NCI-H510A (cell line): ENCODE results near the gene BPHL.
"Not testable (repeated sequence)": the region's sequence is repeated elsewhere in the genome, so short reads cannot be mapped to it uniquely, and the experiment has no call there.

Experiments used
- DNase-seq: peaks from one replicate; lab custom pipeline; 2025; lab: John Stamatoyannopoulos, UW

Gene BPHL

DNA sequence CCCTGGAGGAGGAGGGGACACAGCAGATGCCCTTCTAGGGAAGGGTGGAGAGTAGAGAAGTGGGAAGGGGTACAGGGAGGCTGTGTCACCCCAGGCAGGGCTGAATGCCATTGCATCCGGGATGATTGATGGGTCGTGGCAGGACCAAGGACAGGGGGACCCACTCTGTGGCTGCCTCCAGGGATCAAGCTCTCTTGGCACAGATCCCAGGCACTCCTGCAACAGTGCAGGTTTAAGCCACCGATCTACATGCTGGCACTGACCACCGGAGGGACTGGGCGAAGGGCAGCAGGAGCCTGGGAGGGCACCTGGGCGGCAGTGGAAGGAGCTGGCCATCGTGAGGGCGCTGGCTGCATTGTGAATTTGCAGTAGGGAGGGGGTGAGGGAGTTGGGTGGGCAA lies 61.4 kb downstream of the BPHL start:
- not testable (repeated sequence) for DNase-seq

DNA sequence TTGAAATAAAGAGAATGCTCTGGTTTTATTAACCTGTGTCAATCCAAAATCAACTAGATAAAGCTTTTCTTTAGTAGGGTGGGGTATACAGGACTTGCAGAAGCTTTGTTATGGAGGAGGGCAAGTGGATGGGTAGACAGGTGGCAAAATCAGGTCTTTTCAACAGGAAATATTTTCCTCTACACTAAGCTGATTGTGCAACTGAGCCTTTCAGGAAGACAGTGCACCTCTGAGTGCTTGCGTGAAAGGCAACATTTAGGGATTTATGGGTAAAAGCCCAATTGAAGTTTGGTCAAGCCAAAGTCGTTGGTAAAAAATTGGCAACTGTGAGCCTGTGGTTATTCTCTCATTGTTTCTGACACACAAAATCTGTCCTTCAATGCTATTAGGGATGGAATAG lies 62.6 kb downstream of the BPHL start:
- no peak for DNase-seq

DNA sequence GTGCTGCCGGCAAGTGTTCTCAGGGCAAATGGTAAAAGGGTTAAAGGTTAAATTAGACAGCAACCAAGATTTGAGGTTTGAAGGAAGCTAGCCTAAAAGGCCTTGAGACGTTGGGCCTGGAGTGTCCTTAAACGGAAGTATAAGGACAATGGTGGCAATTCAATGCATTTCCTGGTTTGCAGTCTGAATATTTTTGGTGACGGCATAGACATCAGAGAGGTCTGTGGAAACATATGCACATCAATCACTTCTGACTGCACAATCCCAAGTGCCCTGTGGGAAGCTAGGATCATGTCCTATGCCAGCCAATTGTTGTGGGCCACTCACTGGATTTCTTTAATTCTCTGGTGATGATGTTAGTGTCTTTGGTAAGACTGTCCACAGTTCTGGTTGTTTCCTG lies 64.6 kb downstream of the BPHL start:
- no peak for DNase-seq

DNA sequence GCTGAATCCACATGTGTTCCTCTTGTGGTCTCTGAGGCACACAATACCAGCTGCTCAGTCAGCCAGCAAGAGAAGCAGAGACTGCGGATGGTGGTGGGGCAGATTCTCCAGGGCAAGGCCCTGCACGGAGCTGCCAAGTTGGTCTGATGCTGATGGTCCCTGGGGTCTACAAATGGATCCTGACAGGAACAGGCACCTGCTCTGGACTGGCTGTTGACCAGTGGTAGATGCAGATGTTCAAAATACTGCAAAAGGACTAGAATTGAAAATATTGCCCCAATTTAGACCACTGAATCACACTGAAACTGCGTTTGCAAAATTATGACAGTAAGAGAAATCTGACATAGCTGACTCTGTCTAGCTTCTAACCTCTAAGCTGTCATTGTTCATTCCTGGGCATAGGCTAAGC lies 68.5 kb downstream of the BPHL start:
- no peak for DNase-seq

DNA sequence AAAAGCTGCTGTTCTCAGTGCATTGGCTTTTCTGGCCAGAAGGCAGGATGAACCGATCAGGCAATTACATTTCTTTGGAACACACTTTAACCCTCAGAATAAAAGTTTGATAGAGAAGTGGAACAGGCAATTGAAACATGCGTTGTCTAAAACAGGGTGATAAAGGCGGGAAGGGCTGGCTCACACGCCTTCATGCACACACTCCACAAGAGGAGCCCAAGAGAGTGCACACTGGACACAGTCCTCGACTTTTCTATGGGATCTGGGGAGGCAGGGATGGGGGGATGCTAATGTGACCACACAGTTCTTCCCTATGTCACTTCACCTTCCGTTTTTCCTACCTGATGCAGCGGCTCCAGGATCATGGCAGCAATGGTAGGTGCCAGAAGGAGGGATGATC lies 69.8 kb downstream of the BPHL start:
- DNase-seq = no peak

DNA sequence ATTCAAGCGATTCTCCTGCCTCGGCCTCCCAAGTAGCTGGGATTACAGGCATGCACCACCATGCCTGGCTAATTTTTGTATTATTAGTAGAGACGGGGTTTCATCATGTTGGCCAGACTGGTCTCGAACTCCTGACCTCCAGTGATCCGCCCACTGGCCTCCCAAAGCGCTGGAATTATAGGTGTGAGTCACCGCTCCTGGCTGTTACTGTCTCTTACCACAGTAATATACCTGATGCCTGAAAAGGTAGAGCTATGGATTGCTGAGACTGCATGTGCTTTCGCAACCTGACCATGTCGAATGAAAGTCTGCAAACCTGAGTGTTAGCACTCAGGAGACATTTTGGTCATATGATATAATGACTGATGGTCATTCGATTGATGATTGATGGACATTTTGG lies 70.7 kb downstream of the BPHL start:
- not testable (repeated sequence) for DNase-seq

DNA sequence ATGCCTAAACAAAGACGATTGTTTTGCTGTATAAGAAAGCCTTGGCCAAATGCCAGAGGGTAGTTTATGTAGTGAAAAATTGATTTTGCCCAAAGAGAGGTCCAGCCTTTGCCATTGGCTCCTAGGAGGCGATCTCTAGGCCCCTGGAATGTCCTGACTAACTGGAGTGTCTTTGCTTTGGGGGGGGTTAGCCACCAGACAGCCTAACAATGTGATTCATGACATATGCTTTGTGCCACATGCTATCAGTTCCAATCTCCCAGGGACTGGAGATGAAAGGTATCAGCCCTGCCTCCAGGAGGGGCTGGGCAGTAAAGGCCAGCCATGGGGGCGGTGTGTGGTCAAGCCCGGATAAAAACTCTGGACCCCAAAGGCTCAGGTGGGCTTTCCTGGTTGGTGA lies 71.5 kb downstream of the BPHL start:
- DNase-seq = no peak

DNA sequence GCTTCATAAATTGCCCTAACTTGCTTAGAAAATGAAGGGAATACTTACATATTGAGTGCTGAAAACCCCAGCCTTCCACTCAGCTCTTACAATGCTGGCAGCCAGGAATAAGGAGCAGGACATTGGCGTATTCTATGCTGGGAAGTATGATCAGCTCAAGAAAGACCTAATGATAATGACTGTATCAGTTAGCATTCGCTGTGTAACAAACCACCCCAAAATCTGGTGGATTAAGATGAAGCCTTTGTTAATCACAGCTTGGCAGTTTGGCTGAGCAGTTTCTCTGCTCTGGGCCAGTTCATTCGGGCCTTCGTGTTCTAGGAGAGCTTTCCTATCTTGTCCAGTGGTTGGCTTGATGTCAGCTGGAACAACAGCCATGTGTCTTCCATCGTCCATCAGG lies 72.3 kb downstream of the BPHL start:
- no peak for DNase-seq

DNA sequence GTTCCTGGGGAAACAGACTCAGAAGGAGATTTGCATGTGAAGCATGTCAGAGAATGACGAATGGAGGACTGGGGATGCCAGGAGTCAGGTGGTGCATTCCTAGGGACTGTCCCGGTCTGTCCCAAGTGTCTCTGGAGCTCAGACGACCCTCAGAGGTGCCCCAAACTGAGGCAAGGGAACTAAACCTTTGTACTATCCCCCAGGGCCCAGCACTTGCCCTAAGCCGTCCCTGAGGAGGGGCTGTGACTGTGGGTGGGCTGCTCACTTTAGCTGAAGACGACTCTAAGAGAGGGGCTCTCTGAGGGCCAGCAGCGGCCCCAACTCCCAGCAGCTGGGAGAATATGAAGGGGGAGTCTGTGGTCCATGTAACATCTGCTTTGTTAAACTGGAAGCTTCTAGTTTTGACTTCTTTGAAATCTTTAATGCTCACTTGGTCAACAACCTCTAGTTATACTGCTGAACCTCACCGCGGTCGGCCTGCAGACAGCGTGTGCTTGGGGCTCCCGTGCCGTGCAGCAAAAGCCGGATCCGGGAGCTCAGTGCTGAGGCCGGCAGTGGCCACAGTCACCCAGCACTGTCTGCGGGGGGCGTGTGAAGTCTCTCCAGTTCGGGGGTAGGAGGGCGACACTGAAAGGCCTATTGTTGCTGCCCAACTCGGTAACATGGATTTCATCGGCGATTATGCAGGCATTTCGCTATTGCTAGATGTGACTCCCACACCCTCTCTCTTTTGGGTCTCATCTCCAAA lies 74.8 kb downstream of the BPHL start:
- no peak for DNase-seq

DNA sequence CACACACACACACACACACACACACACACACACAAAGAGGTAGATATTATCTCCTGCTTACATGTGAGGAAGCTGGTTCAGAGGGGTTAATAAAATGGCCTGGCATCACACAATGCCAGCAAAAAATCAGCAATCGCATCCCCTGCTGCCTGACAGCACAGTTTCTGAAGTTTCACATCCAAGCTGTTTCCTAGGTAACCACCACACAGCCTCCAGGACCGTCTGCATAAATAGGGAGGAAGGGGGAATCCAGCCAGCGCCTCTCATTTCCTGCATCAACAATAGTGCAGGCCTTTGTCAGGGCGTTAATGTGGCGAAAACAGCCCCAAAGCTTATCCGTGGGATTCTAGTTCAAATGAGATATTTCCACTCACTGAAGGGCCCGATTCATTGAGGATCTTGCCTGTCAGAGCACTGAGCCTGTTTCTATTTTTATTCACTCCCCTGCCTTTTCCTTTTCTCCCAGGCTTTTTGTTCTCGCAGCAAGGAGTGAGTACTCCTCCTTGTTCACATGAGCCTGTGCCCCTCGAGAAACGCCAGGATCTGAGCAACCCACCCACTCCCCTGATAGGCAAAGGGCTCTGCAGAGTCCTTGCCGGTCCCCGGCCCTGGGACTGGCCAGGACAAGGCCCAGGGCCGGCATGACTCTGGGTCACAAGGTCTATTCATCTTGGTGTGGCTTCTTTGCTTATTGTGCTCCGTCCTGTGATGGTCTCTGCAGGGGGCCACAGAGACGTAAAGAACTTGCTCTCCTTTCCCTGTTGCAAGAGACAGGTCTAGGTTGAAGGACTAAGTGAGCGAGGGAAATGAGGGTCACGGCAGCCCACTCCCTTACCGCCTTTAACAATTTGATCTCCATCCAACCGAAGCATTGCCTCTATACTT lies 76.3 kb downstream of the BPHL start:
- no peak for DNase-seq

DNA sequence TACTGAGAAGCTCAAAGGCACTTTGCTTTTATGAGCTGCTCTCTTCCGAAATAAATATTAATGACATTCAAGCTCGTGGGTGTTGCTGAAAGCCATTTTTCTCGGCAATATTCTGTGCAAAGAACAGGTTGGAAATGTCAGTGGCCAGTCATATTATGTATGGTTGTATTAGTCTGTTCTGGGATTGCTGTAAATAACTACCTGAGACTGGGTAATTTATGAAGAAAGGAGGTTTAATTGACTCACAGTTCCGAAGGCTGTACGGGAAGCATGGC lies 76.8 kb downstream of the BPHL start:
- no peak for DNase-seq

DNA sequence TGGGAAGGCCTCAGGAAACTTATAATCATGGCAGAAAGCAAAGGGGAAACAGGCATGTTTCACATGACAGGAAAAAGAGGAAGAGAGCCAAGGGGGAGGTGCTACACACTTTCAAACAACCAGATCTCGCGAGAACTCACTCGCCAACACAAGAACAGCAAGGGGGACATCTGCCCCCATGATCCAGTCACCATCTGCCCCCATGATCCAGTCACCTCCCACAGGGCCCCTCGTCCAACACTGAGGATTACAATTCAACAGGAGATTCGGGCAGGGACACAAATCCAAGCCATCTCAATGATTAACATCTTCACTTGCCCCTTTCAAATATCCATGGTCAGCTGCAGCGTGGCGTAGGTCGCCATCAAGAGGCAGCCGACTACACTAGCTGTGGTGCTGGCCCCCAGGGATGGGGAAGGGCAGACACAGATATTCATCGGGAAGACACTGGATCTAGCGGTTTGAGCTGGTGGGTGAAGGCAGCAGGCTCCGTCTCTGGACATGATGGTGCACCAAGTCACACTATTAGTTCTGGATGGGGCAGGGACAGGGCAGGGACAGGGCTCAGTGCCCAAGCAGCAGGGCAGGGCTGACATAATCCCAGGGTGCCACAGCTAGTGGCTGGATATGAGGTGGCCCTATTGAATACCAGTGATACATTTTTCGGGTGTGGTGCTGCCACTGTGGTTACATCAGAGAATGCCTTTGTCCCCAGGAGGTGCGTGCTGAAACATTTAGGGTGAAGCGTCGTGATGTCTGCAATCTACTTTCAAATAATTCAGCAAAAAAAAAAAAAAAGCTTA lies 77.4 kb downstream of the BPHL start:
- DNase-seq = no peak

DNA sequence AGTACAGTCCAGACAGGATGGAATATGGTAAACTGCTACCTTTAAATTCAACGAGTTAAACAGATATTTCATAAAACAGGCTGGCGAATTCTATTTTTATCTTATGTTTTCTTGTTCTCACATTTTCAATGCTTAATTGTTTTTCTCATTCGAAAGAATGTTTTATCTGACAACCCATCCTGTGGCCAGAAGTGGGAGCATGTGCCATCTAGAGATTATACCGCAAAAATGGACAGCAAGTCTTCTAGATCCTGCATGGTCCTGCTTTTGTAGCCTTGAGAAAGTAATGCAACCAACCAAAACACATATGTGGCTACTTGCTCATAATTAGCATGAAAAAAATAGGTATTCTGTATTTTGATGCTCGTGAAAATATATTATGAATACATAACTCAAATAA lies 78.3 kb downstream of the BPHL start:
- no peak for DNase-seq

DNA sequence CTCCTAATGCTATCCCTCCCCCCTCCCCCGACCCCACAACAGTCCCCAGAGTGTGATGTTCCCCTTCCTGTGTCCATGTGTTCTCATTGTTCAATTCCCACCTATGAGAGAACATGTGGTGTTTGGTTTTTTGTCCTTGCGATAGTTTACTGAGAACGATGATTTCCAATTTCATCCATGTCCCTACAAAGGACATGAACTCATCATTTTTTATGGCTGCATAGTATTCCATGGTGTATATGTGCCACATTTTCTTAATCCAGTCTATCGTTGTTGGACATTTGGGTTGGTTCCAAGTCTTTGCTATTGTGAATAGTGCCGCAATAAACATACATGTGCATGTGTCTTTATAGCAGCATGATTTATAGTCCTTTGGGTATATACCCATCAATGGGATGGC lies 79.2 kb downstream of the BPHL start:
- not testable (repeated sequence) for DNase-seq

DNA sequence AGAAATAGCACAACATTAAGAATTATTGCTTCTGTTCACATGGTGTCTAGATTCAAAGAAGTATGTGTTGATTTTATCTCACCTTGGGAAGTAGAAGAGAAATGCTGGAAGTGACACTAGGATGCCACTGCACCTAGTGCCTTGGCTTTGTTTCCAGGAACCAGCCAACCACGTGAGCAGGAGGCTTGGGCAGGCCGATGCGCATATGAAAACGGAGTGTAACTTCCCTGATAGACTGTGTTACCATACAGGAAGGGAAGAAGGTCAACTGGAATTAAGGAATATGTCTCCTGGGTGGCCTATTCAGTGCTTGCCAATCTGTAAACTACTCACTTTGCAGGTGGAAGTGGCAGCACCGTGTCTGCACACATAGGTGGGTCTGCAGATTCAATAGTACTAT lies 80.9 kb downstream of the BPHL start:
- DNase-seq = no peak

DNA sequence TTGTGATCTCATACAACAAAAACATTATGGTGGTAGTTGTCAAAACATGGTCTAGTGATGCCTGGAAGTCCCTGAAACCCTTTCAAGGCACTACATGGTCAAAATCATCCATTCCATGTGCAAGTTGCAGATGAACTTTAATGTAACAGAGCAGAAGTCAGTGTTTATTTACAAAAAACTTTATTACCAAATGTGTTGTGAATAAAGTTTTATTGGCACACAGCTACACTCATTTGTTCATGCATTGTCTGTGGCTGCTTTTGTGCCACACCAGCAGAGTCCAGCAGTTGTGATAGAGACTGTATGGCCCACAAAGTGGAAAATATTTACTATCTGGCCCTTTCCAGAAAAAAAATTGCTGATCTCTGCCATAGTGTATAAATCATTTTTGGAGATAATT lies 82.2 kb downstream of the BPHL start:
- DNase-seq = no peak

DNA sequence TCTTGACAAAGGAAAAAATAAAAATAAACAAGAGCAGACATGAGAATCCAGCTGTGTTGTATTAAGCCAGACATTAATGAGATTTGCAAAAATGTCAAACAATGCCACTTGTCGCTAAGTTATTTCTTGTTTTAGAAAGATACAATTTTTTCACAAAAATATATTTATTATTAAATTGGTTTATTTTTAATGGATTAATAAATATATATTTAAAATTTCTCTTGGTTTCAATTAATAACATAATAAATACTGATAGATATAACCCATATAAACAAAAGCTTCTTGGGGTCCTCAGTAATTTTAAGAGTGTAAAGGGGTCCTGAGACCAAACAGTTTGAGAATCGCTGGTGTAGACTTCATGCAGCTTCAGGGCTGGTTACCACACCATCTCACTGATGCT lies 82.9 kb downstream of the BPHL start:
- DNase-seq = no peak
